Upper lobe of left lung (tissue), 6 donors: ENCODE measurements around the gene PRRC2B. TPM values are rescaled to one million over a fixed set of nuclear protein-coding genes. Genes with fewer than 3 reads are reported as not detected.

ENCODE experiments used
- ATAC-seq, 2 donors: fragments of 200-7000 bp; cut with Tn5 transposase; one replicate each; pipeline ENCODE4 v1.9.1; 2022; ENCODE audit warnings: mild to moderate bottlenecking in 2 of 2, moderate library complexity in 2 of 2; ENCODE audit not compliant: low FRiP score in 2 of 2
- DNase-seq, 2 donors: peaks; one replicate each; pipeline ENCODE4 v3.0.0-alpha.2; 2019 to 2020
- H3K27ac ChIP-seq, 4 donors: fragments of 200-600 bp; sonication (generic); one replicate each; pipeline ENCODE4 v1.5.1; 2016 to 2019
- H3K27me3 ChIP-seq, 4 donors: fragments of 200-600 bp; sonication (generic); one replicate each; pipeline ENCODE4 v1.5.1; 2017 to 2019
- H3K36me3 ChIP-seq, 4 donors: fragments of 200-600 bp; sonication (generic); one replicate each; pipeline ENCODE4 v1.5.1; 2016 to 2019
- H3K4me1 ChIP-seq, 4 donors: fragments of 200-600 bp; sonication (generic); one replicate each; pipeline ENCODE4 v1.5.1; 2018 to 2019
- H3K4me3 ChIP-seq, 4 donors: fragments of 200-600 bp; sonication (generic); one replicate each; pipeline ENCODE4 v1.5.1; 2017 to 2019; ENCODE audit warnings: mild to moderate bottlenecking in 2 of 4, moderate library complexity in 1 of 4
- H3K9me3 ChIP-seq, 4 donors: fragments of 200-600 bp; sonication (generic); one replicate each; pipeline ENCODE4 v1.5.1; 2018 to 2019
- EP300 ChIP-seq, 4 donors: sonication (generic); formaldehyde crosslinking; IDR thresholded peaks; one replicate each; pipeline ENCODE4 v1.5.1; 2017; ENCODE audit warnings: antibody characterized with exemption in 4 of 4, control low read depth in 2 of 4
- POLR2A ChIP-seq, 4 donors: fragments of 450-650 bp; IDR thresholded peaks; one replicate each; pipeline ENCODE4 v1.5.1; 2016 to 2017; ENCODE audit warnings: antibody characterized with exemption in 4 of 4, mild to moderate bottlenecking in 2 of 4
- POLR2AphosphoS5 ChIP-seq, 2 donors: sonication (generic); formaldehyde crosslinking; IDR thresholded peaks; one replicate each; pipeline ENCODE4 v1.5.1; 2017; ENCODE audit warnings: antibody characterized with exemption in 2 of 2
- WGBS, 2 donors: methylation state at CpG; one replicate each; pipeline ENCODE4 v1.1.5; 2017 to 2018; 5-methylcytosine and 5-hydroxymethylcytosine counted together
- total RNA-seq, 6 donors: library from RNA; depleted of rRNA in 4 of 6; stranded (reverse); fragments of >200 nt in 4 of 6; gene quantifications; one replicate each; pipeline versions ENCODE4 v1.1.0 to v1.2.1, GENCODE V29; 2016 to 2021
- TF ChIP-seq, protein P1 (sequence below), 6 experiments: fragments of 450-650 bp in 4 of 6; fragments of 200-600 bp in 2 of 6; sonication (generic) in 2 of 6; IDR thresholded peaks; one replicate each; pipeline ENCODE4 v1.5.1; 2016 to 2019; ENCODE audit warnings: antibody characterized with exemption in 6 of 6
- donor health status: DM: no; HTN: no; CAD: no; lungs with moderate emphysema.
- donor health status: DM: no; HTN: yes; CAD: no; lungs with severe emphysema.

The PRRC2B gene
- total RNA-seq, 6 donors from 2014 or later = 114 to 348 (median 186) TPM

- Histone ChIP-seq H3K36me3 (peaks cover 42 to 99% (median 91%) of the 10 kb centered on the region in 4 donors), H3K4me1 (no peaks in the 10 kb centered on the region), H3K27ac (no peak overlapping the region), H3K9me3 (no peaks in the 10 kb centered on the region), H3K27me3 (no peaks in the 10 kb centered on the region), H3K4me3 (no peak overlapping the region)
- DNase-seq (no peak), ATAC-seq (no peak)
- WGBS, 2 donors = 90% methylated on average over 21 to 28 of the region's 29 CpGs
- TF ChIP-seq EP300 (IDR thresholded peaks at IDR 0.05) = no peak
- TF ChIP-seq POLR2A (IDR thresholded peaks at IDR 0.05) = no peak
- TF ChIP-seq, protein P1, sequence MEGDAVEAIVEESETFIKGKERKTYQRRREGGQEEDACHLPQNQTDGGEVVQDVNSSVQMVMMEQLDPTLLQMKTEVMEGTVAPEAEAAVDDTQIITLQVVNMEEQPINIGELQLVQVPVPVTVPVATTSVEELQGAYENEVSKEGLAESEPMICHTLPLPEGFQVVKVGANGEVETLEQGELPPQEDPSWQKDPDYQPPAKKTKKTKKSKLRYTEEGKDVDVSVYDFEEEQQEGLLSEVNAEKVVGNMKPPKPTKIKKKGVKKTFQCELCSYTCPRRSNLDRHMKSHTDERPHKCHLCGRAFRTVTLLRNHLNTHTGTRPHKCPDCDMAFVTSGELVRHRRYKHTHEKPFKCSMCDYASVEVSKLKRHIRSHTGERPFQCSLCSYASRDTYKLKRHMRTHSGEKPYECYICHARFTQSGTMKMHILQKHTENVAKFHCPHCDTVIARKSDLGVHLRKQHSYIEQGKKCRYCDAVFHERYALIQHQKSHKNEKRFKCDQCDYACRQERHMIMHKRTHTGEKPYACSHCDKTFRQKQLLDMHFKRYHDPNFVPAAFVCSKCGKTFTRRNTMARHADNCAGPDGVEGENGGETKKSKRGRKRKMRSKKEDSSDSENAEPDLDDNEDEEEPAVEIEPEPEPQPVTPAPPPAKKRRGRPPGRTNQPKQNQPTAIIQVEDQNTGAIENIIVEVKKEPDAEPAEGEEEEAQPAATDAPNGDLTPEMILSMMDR (IDR thresholded peaks at IDR 0.05) = no peak
- TF ChIP-seq POLR2AphosphoS5 (IDR thresholded peaks at IDR 0.05) = no peak
Observed at GRCh38 chr9:131523451-131524435, 129.9 kb downstream of the PRRC2B start.

GRCh38 chr9:131524665-131525315 is 130.9 kb downstream of the PRRC2B start:
- Histone ChIP-seq H3K27ac (no peak overlapping the region), H3K27me3 (no peaks in the 10 kb centered on the region), H3K4me1 (peaks cover under 1 to 4% (median 3%) of the 10 kb centered on the region in 4 donors), H3K4me3 (no peak overlapping the region), H3K9me3 (no peaks in the 10 kb centered on the region), H3K36me3 (peaks cover 33 to 99% (median 90%) of the 10 kb centered on the region in 4 donors)
- no peak for DNase-seq
- WGBS, 2 donors = 86 to 91% methylated on average over 15 to 22 of the region's 23 CpGs
- TF ChIP-seq, protein P1 (IDR thresholded peaks at IDR 0.05) = no peak
- TF ChIP-seq EP300 (IDR thresholded peaks at IDR 0.05) = no peak
- no peak for TF ChIP-seq POLR2AphosphoS5 (IDR thresholded peaks at IDR 0.05)
- TF ChIP-seq POLR2A (IDR thresholded peaks at IDR 0.05) = no peak
- ATAC-seq = no peak

- no peaks in the 10 kb centered on the region for H3K9me3 ChIP-seq
- H3K4me1 ChIP-seq = peaks cover 8 to 13% (median 11%) of the 10 kb centered on the region in 4 donors
- no peak for DNase-seq
- TF ChIP-seq POLR2AphosphoS5 (IDR thresholded peaks at IDR 0.05) (no peak), POLR2A (IDR thresholded peaks at IDR 0.05) (no peak), EP300 (IDR thresholded peaks at IDR 0.05) (no peak)
- TF ChIP-seq, protein P1 (IDR thresholded peaks at IDR 0.05) = no peak
- WGBS, 2 donors = 90 to 94% methylated on average over 12 to 19 of the region's 19 CpGs
- ATAC-seq = no peak
- H3K27ac ChIP-seq = no peak overlapping the region
- no peak overlapping the region for H3K4me3 ChIP-seq
- H3K36me3 ChIP-seq = peaks cover 25 to 88% (median 81%) of the 10 kb centered on the region in 4 donors
- H3K27me3 ChIP-seq = no peaks in the 10 kb centered on the region
Observed at GRCh38 chr9:131525643-131526565, 132.0 kb downstream of the PRRC2B start.

DNA sequence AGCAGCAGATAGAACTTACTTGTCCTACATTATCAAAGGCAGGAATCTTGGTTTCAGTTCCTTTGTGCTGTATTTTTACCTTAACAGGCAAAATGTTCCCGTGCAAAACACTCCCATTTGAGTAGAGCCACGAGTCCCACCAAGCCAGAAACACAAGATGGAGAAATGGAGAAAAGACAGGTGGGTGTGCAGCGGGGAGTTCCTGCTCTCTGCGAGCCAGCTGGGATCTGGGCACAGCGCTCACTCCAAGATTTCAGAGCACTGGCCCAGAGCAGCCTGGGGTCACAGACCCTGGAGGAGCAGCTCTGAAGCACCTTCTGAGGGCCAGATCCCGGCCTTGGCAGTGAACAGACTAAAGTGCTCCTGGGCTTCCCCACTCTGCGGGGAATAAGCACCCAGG is 134.3 kb downstream of the PRRC2B start:
- Histone ChIP-seq H3K36me3 (peaks cover 21 to 66% (median 60%) of the 10 kb centered on the region in 4 donors), H3K4me1 (peaks cover 12 to 20% (median 15%) of the 10 kb centered on the region in 4 donors), H3K4me3 (no peak overlapping the region), H3K9me3 (no peaks in the 10 kb centered on the region), H3K27me3 (no peaks in the 10 kb centered on the region), H3K27ac (no peak overlapping the region)
- WGBS, 2 donors = 92 to 94% methylated on average over 5 to 7 of the region's 7 CpGs
- DNase-seq = no peak
- TF ChIP-seq POLR2A (IDR thresholded peaks at IDR 0.05) (no peak), POLR2AphosphoS5 (IDR thresholded peaks at IDR 0.05) (no peak), EP300 (IDR thresholded peaks at IDR 0.05) (no peak)
- TF ChIP-seq, protein P1 (IDR thresholded peaks at IDR 0.05) = no peak
- no peak for ATAC-seq
